DMS53 treated with DMSO at 0.1 percent for 48 hours (cell line): ENCODE measurements around the gene ULK4.
"Not testable (repeated sequence)": the region's sequence is repeated elsewhere in the genome, so short reads cannot be mapped to it uniquely, and the experiment has no call there.

Experiments used
- DNase-seq: peaks from one replicate; lab custom pipeline; 2025; ENCODE audit not compliant: unreplicated experiment; lab: John Stamatoyannopoulos, UW

ULK4 gene

DNA sequence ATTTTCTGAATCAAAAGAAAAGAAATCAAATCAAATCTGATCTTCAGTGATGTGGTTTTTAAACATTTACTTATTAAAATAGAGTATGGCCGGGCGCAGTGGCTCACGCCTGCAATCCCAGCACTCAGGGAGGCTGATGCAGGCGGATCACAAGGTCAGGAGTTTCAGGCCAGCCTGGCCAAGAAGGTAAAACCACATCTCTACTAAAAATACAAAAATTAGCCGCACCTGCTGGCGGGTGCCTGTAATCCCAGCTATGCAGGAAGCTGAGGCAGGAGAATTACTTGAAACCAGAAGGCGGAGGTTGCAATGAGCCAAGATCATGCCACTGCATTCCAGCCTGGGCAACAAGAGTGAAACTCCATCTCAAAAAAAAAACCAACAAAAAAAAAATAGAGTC is 169.1 kb downstream of the ULK4 start:
- DNase-seq = no peak

DNA sequence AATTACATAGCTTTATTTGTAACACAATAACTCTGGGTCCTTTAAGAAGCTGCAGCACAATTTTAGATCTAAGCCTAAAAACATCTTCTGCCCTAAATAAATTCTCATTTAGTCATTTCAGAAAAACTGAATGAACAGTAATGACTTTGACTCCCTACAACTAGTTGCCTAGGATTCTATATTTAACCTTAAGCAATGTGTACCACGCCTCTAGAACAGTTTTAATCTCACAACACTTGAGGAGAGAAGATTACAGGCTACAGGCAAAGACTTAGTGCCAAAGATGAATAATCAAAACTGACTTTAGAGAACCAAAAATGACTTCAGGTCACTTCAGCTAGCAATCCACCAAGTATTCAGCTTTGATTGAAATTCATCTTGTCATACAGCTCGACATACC is 192.8 kb downstream of the ULK4 start:
- DNase-seq = no peak

- DNase-seq = no peak
Observed at GRCh38 chr3:41768363-41768762, 193.5 kb downstream of the ULK4 start.

GRCh38 chr3:41762867-41763266 is 199.0 kb downstream of the ULK4 start:
- DNase-seq = not testable (repeated sequence)

DNA sequence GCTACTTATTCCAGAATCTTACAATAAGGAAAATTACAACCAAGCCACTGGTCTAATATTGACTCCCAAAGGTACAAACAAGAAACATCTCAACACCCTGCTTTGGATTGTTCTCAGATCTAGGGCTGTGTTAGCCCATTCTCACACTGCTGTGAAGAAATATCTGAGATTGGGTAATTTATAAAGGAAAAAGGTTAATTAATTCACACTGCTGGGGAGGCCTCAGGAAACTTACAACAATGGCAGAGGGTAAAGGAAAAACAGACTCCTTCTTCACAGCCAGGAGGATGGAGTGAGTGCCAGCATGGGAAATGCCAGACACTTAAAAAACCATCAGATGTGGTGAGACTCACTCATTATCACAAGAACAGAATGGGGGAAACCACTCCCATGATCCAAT is 208.3 kb downstream of the ULK4 start:
- DNase-seq = no peak

DNA sequence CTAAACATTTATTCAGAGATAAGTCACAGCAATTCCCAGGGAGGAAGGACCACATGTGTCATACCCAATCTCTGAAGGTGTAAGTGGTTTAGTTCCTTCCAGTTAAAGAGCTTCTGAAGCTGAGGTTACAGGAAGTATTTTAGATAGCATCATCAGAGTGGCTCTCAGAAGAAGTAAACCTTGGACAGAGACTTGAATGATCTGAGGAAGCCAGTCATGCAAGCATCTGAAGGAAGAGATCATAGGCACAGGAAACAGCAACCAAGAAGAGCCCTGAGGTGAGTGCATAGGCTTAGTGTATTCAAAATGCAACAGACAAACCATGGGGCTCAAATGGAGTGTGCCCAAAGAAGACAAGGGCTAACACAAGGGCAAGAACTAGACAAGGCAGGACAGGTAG is 210.3 kb downstream of the ULK4 start:
- no peak for DNase-seq

GRCh38 chr3:41749988-41750387 is 211.9 kb downstream of the ULK4 start:
- no peak for DNase-seq

GRCh38 chr3:41746215-41746614 is 215.7 kb downstream of the ULK4 start:
- no peak for DNase-seq

GRCh38 chr3:41742121-41742520 is 219.8 kb downstream of the ULK4 start:
- DNase-seq = no peak

DNA sequence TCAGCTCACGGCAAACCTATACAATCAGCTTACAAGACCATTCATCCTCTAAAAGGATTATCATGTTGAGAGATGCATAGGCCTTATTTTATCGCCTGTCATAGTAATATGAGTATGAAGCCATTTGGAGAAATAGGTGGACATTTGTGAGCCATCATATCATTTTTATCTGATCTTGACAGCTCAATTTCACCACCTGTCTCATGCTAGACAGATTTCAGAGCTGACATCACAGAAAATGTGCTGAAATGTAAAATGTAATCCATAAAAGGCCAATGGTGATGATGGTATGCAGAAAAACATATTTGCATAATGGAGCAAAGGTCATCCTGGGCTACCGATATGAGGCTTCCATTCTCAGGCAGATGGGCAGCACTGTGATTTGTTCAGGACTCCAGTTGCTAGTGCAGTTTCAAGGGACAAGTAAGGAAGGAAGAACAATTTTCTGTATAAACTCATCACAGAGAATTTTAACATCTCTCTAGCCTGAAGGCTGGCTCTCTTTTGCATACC is 221.5 kb downstream of the ULK4 start:
- DNase-seq = no peak

- no peak for DNase-seq
Observed at GRCh38 chr3:41726891-41727290, 235.0 kb downstream of the ULK4 start.

DNA sequence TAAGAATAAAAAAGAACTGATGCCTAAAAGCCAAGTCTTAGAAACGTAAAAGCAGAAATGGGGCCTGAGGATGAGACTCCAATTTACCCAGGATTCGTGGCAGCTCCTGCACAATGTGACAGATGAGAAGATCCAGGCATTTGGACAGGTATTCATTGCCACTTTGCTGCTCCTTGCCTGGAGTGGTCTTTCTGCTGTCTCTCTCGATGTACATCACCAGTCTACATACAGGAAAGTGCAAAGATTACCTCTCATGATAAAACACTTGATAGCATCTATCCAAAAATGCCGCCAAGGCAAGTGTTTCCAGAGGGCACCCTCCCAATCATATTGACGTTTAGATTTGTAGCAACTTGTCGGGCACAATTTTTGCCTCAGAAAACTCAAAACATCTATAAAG is 244.3 kb downstream of the ULK4 start:
- no peak for DNase-seq

GRCh38 chr3:41716471-41716870 is 245.4 kb downstream of the ULK4 start:
- DNase-seq = no peak

DNA sequence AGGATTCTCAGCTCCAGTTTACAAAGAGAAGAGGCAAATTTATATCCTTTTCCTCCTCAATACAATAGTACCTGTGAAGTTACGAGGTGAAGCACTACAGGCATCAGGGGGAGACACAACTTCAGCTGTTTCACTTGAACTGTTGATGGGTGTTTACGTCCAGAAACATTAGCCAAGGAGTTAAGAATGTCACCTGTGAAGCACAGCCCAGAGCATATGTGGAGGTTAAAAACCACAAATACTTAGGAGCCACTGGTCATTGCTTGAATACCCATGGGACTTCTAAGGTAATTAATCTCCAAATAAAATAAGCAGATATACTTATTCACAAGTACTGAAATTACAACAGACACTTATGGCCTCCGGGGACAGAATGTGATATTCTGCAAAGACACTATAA is 246.5 kb downstream of the ULK4 start:
- DNase-seq = no peak

DNA sequence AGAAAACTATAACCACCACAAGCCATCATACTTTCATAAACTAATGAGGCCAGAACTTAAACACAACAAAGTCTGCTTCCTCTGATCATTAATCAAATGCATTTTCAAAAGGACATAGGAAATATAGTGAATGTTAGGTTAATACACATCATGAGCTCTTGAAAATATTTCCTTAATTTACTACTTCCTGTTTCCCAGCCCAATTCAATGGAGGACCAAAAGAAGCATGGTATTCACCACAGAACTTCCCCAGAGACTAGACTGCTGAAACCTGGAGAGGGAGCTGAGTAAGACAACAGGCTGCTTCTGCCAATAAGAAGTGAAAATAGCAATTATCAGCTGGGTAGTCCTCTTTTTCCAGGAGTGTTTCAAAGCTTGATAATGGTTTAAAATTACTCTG is 250.3 kb downstream of the ULK4 start:
- DNase-seq = no peak

GRCh38 chr3:41710646-41711388 is 251.1 kb downstream of the ULK4 start:
- no peak for DNase-seq

- DNase-seq = not testable (repeated sequence)
Observed at GRCh38 chr3:41709213-41709612, 252.7 kb downstream of the ULK4 start.

- DNase-seq = no peak
Observed at GRCh38 chr3:41708176-41708575, 253.7 kb downstream of the ULK4 start.

DNA sequence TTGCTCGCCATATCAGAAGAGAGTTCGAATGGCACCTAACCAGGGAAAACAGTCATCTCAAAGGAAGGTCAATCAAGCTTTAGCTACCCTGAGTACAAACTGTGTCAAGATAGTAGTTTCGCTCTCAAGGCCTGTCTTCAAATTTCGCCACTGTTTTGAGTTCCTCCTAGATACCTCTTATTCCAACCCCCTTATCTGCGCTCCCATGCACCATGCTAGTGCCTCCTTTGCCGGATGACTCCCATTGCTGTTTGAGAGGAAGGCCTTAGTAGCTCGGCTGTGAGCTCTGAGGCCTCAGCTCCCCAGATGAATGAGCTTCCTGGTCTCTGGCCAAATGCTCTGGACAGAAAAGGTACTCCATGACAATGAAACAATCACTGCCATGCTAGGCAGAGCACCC is 256.0 kb downstream of the ULK4 start:
- DNase-seq = no peak

DNA sequence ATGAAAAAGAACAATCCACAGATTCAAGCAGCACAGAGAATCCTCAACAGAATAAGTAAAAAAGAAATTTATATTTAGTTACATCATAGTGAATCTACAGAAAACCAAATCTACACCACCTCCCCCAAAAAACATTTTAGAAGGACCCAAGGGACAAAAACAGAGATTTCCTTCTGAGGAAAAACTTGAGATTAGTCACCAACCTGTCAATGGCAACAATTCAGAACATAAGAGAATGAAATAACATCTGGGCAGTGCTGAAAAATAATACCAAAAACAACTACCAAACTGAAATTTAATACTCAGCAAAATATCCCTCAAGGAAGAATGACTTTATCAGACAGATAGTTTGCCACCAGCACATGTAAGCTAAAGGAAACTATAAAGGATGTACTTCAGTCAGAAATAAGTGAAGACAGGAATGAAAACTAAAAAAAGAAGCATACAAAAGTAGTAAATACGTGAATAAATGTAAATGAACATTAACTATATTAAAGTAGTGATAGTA is 260.7 kb downstream of the ULK4 start:
- DNase-seq = no peak

GRCh38 chr3:41700155-41700554 is 261.7 kb downstream of the ULK4 start:
- no peak for DNase-seq

DNA sequence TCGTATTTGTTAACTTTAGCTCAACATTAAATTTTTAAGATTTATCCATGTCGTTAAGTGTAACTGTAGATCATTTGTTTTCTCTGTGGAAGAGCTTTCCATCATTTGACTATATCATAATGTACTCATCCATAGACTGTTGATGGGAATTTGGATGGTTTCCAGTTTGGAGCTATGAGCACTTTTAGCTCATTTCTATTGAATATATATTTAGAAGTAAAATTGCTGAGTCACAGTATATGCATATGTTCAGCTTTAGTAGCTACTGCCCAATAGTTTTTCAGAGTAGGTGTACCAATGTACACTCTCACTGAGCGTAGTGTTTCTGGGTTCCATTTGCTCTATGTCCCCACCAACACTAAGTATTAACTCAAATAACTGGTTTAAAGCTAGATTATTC is 263.0 kb downstream of the ULK4 start:
- DNase-seq = no peak

- DNase-seq = no peak
Observed at GRCh38 chr3:41697702-41698101, 264.2 kb downstream of the ULK4 start.
